ENCODE measurements around the gene SIRPB1.
"Not testable (repeated sequence)": the region's sequence is repeated elsewhere in the genome, so short reads cannot be mapped to it uniquely, and the experiment has no call there.

The SIRPB1 gene

GRCh38 chr20:1635291-1635979 is 15.6 kb upstream of the SIRPB1 start:
- DNase-seq: no peak

- no peak for DNase-seq
Measured at GRCh38 chr20:1633535-1633934, 13.7 kb upstream of the SIRPB1 start.

- no peak for DNase-seq
Measured at GRCh38 chr20:1632178-1632577, 12.4 kb upstream of the SIRPB1 start.

GRCh38 chr20:1631309-1632151 is 11.7 kb upstream of the SIRPB1 start:
- no peak for DNase-seq

GRCh38 chr20:1630186-1630585 is 10.4 kb upstream of the SIRPB1 start:
- DNase-seq: no peak

GRCh38 chr20:1629321-1629720 is 9.5 kb upstream of the SIRPB1 start:
- DNase-seq: no peak

GRCh38 chr20:1628621-1629020 is 8.8 kb upstream of the SIRPB1 start:
- DNase-seq: no peak

- no peak for DNase-seq
Measured at GRCh38 chr20:1627200-1627550, 7.4 kb upstream of the SIRPB1 start.

GRCh38 chr20:1626528-1627199 is 6.9 kb upstream of the SIRPB1 start:
- DNase-seq: no peak

GRCh38 chr20:1625083-1625690 is 5.4 kb upstream of the SIRPB1 start:
- DNase-seq: no peak

GRCh38 chr20:1623501-1624205 is 3.8 kb upstream of the SIRPB1 start:
- DNase-seq: no peak

- DNase-seq: no peak
Measured at GRCh38 chr20:1622450-1622849, 2.6 kb upstream of the SIRPB1 start.

GRCh38 chr20:1621316-1621715 is 1.5 kb upstream of the SIRPB1 start:
- no peak for DNase-seq

- no peak for DNase-seq
Measured at GRCh38 chr20:1618954-1619540, 762 bp downstream of the SIRPB1 start.

- DNase-seq: no peak
Measured at GRCh38 chr20:1618479-1618878, 1.3 kb downstream of the SIRPB1 start.

GRCh38 chr20:1616858-1617434 is 2.9 kb downstream of the SIRPB1 start:
- DNase-seq: no peak

- DNase-seq: not testable (repeated sequence)
Measured at GRCh38 chr20:1610404-1610803, 9.4 kb downstream of the SIRPB1 start.

- DNase-seq: not testable (repeated sequence)
Measured at GRCh38 chr20:1608678-1609347, 11.0 kb downstream of the SIRPB1 start.

- DNase-seq: no peak
Measured at GRCh38 chr20:1600736-1601135, 19.1 kb downstream of the SIRPB1 start.

- no peak for DNase-seq
Measured at GRCh38 chr20:1595333-1595732, 24.5 kb downstream of the SIRPB1 start.

Measured in COR-L47 (cell line).